Peyer's patch (tissue), 4 donors: ENCODE data around the gene EML1.

ENCODE experiments used
- CTCF ChIP-seq, 6 experiments: fragments of 450-650 bp in 4 of 6; fragments of 200-600 bp in 2 of 6; sonication (generic) in 1 of 6; IDR thresholded peaks; one replicate each; pipeline ENCODE4 v1.5.1; 2017 to 2019; ENCODE audit warnings: antibody characterized with exemption in 6 of 6, mild to moderate bottlenecking in 3 of 6, moderate library complexity in 1 of 6
- POLR2A ChIP-seq, 2 donors: fragments of 450-650 bp; IDR thresholded peaks; one replicate each; pipeline ENCODE4 v1.5.1; 2017; ENCODE audit warnings: antibody characterized with exemption in 2 of 2, mild to moderate bottlenecking in 2 of 2, moderate library complexity in 2 of 2

DNA sequence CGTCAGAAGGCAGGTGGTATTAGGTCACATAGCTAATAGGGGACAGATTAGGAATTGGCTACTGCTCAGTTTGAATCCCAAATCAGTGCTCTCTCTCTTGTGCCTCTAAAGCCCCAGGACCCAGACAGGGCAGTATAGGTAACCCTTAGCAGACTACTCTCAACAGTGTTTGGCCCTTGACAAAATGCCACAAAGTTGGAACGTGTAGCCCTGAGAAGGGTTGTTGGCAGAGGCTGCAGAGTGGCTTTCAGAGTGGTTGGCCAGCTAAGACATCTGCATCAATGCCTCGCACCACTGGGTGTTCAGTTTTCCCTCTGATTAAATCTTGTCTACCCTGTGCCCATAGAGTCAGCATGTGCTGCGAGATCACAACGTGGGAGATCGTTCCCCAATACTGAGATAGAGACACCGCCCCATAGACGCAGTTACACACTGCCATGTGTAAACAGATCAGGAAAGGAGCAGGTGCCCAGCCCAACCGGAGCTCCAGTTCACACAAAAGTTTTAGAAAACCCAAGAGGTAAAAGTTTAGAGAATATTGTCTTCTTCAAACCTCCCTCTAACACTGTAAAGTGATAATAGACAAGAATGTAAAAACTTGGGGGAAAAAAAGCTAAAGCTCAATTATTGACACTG, 48.3 kb downstream of the EML1 start:
- TF ChIP-seq CTCF (IDR thresholded peaks at IDR 0.05), result no peak
- TF ChIP-seq POLR2A (IDR thresholded peaks at IDR 0.05), result no peak
